Endothelial cell of hepatic sinusoid (primary cell): ENCODE measurements around the gene MBP.

Source experiments
- in situ Hi-C: cut with HindIII; loops from 2 replicates; pipeline ENCODE4 v1.10.0; 2017; ENCODE audit warnings: low sequenced_read_pairs

Gene MBP

GRCh38 chr18:77070627-77071026, 62.0 kb downstream of the MBP start:
- in situ Hi-C loops: loop anchor here (5.0 kb wide), 2 partner anchors 42 to 77 kb away; no protein-coding TSS in a partner anchor

- in situ Hi-C loops: loop anchor here (5.0 kb wide), 2 partner anchors 42 to 77 kb away; no protein-coding TSS in a partner anchor
Observed at GRCh38 chr18:77069931-77070330, 62.7 kb downstream of the MBP start.

DNA sequence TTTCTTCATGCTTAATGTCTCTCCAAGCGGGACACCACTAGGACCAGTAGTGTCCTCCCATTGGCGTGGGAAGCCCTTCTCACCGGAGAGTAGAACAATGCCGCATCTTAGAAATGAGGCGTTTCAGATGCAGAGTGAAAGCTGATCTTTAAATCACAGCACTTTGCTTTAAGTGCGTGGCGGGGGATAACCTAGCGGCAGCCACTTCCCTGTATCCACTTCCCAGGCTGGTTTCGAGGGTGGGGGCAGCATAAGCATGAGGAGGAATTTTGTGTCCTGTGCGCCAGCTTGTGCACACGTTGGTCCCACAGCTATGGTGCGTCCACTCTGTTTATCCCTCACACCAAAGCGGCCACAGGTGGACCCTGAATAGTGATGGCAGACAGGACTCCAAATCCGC, 63.1 kb downstream of the MBP start:
- in situ Hi-C loops: no loop called here

GRCh38 chr18:77068321-77069312, 64.0 kb downstream of the MBP start:
- in situ Hi-C loops: no loop called here

DNA sequence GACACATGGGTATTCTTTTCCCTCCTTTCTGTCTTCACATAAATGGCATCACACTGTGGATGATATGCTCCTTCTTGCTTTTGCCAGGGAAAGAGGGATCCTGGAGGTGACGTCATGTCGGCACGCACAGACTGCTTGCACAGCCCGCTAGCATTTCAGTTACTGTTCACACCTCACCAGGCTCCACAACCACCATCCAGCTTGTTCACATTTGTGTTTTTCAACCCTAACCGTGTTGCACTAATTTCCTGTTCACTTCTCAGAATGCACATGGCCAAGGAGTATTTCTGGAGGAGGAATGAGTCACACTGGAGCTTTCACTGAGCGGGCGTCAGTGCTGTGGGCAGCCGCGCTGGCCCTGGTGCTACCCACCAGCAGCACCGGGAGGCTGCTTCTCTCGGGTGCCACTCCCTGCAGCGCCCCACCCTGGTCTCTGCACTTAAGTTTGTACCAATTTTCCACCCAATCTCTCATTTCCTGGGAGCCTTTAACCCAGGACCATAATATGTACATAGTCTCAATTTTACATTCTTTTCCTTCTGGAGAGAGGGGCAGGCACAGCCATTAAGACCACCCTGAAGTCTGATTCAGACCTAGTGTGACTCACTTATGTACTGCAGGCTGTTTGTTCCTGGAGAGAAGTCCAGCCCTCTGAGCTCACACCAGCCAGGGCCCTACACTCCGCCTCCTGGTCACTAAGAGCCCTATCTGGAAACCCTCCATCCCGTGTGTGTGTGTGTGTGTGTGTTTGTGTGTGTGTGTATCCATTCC, 65.1 kb downstream of the MBP start:
- in situ Hi-C loops: no loop called here

- in situ Hi-C loops: no loop called here
Observed at GRCh38 chr18:77066689-77067088, 65.9 kb downstream of the MBP start.

DNA sequence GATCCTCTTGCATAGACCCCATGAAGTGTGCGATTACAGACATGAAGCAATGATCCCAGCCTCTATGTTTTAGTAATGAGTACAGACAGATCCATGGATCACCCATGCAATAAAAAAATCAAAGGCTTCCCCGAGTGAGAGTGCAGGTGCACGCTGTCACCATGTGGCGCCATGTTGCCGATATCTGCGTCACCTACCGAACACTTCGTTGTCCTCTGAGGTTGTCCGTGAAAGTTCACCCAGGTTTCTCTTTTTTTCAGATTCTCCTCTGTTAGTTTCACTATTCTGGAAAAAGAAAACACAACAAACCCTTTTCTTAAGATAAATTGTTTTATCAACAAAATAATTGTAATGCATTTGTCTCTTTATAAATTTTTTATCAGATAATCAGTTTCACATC, 66.5 kb downstream of the MBP start:
- in situ Hi-C loops: no loop called here

- in situ Hi-C loops: no loop called here
Observed at GRCh38 chr18:77065221-77065981, 67.2 kb downstream of the MBP start.

DNA sequence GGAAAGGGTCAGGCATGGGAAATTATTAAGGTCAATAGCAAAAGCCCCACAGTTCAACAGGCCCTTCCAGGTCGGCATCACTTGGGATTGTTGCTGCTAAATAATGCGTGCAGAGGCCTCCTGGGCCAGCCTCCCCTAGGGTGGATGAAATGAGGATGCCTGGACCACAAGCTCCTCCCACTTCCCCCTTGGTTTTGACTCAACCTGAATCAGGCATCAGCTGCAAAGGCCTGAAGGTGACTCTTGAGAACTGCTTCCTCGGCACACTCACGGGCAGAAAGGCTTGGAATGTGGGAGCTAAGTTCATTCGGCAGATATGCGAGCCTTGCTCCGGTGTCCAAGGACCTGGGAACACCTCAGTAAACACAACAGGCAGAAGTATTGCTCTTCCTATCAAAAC, 69.3 kb downstream of the MBP start:
- in situ Hi-C loops: no loop called here

GRCh38 chr18:77062518-77063003, 70.0 kb downstream of the MBP start:
- in situ Hi-C loops: no loop called here

- in situ Hi-C loops: no loop called here
Observed at GRCh38 chr18:77061946-77062517, 70.6 kb downstream of the MBP start.

DNA sequence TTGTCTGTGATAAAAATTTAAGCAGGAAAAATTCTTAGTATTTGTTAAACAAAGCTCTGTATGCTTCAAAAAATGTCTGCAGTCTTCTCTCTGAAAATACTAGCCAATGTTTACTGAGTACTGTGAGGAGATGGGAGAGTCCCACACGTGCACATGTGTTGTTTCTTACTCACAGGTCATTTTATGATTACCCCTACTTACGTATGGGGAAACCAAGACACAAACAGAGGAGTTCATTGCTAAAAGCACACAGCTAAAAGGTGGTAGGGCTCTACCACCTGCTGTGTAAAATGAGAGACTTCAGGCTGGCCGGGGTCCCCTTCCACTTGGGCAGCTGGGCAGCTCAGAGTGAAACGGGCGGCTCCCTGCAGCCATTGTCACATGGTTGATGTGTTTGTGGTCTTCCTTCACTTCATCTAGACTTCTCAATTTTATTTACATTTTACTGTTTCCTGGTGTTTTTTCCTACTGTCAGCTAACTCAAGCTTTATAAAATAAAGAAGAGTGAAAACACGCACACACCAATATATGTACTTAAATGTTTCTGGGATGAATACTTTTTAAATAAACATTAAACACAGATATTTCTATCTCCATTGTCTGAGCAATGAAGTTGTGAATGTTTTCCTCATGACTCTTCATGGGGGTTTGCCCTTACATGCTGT, 71.2 kb downstream of the MBP start:
- in situ Hi-C loops: no loop called here

- in situ Hi-C loops: no loop called here
Observed at GRCh38 chr18:77060151-77060550, 72.4 kb downstream of the MBP start.

DNA sequence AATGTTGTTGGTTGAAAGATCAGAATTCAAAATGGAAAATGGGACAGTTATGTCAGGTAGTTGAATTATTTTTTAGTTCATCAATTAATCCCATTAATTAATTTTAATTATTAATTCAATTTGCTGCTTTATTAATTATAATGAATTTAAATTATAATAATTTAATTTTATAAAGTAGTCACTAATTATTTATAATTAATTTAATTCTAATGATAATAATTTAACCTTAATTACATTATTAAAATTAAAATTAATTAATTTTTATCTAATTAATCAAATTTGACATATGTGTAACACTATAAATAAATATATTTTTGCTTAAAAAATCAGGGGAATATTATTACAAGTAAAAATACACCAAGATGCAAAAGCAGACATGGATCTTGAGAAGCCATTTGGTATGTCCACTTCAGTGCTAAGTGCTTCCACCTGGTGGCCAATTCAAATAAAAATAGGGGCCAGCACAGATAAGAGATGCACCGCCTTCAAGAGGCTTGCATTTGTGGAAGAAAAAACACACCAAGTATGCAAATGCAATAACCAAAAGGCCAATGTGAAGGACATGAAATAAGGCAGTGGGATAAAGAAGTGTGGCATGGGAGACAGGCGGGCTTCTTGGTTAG, 73.2 kb downstream of the MBP start:
- in situ Hi-C loops: no loop called here

DNA sequence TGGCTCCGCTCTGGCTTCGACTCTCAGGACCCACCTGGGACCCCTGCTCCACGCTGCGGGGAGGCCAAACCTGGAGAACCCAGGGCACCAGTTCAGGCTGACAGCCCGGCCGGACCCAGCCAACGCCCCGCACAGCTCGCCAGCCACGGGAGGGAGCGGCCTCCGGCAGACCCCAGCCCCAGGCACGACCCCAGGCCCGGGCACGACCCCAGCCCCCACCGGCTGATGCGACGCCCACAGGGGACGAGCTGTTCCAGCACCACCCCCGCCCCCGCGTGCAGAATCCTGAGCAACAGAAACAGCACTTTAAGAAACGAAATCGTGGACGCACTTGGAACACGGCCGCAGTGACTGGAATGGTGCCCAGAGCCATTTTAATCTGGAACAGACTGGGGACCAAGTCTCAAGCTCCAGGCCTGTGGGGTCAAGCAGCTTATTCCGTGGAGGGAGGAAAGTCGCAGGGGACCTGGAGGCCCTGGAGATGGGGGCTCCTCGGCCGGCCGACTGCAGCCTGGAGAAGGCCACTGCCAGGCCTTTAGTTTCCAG, 74.2 kb downstream of the MBP start:
- in situ Hi-C loops: no loop called here

GRCh38 chr18:77057006-77057395, 75.6 kb downstream of the MBP start:
- in situ Hi-C loops: no loop called here

GRCh38 chr18:77056344-77057005, 76.1 kb downstream of the MBP start:
- in situ Hi-C loops: no loop called here

DNA sequence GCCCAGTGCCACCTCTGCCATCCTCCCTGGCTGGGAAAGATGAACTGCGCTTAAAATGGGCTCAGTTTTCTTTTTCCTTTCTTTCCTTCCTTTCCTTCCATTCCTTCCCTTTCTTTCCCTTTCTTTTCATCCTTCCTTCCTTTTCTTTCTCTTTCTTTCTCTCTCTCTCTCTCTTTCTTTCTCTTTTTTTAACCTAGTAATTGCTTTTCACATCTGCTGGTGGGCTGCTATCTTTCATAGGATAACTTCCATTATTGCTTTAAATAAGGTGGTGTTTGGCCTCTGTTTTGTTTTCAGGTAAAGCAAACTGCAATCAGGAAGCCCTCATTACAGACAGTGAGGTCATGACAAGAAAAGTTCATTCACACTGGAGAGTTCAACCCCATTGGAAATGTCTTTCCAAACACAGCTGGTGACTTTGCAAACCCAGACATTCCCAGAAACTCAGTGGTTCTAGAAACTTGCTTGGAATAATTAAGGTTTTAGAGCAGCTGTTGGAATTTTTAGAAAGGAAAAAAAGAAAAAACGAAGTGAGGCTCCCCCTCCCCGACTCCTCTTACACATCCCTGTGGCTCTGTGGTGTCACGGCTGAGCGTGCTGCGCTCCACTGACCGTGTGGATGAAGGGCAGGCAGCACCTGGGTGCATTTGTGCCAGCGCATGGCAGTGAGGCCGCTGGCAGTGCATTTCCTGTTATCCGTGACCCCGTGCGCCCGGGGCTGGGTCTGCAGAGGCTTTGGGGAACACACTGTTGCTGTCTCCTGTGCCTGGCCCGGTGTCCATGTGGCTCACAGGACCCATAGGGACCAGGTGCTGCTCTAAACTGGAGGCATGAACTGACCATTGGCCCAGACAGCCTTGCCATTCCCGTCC, 76.9 kb downstream of the MBP start:
- in situ Hi-C loops: no loop called here
